Activated T-cell treated with anti-CD3 and anti-CD28 coated beads for 48 hours (primary cell): ENCODE data around the gene KHDC3L.

ENCODE experiments used
- DNase-seq: peaks from one replicate; pipeline ENCODE4 v3.0.0-alpha.2; 2020; ENCODE audit warnings: low read depth

The KHDC3L gene, protein sequence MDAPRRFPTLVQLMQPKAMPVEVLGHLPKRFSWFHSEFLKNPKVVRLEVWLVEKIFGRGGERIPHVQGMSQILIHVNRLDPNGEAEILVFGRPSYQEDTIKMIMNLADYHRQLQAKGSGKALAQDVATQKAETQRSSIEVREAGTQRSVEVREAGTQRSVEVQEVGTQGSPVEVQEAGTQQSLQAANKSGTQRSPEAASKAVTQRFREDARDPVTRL

DNA sequence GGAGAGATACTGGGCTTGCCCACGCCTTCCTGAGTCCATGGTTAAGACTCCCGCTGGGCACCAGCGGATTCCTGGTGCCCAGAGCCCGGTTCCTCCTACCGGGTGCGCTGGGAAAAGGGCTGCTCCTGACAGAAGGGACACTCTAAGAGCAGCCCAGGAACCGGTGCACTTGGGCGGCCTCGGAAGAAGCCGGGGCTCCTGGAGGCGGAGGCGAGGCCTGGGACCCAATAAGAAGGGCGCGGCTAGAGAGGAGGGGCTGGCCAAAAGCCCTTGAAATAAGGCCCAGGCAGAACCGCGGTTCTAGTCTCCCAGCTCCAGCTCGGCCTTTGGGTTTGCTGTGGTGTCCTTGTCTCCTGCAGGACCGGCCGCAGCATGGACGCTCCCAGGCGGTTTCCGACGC lies at the start of gene KHDC3L:
Gene KHDC3L, plus strand, starts transcription at position 301 of the 400 bp plus-strand sequence. Its CDS starts 72 bp downstream, at position 373.
- no peak for DNase-seq

DNA sequence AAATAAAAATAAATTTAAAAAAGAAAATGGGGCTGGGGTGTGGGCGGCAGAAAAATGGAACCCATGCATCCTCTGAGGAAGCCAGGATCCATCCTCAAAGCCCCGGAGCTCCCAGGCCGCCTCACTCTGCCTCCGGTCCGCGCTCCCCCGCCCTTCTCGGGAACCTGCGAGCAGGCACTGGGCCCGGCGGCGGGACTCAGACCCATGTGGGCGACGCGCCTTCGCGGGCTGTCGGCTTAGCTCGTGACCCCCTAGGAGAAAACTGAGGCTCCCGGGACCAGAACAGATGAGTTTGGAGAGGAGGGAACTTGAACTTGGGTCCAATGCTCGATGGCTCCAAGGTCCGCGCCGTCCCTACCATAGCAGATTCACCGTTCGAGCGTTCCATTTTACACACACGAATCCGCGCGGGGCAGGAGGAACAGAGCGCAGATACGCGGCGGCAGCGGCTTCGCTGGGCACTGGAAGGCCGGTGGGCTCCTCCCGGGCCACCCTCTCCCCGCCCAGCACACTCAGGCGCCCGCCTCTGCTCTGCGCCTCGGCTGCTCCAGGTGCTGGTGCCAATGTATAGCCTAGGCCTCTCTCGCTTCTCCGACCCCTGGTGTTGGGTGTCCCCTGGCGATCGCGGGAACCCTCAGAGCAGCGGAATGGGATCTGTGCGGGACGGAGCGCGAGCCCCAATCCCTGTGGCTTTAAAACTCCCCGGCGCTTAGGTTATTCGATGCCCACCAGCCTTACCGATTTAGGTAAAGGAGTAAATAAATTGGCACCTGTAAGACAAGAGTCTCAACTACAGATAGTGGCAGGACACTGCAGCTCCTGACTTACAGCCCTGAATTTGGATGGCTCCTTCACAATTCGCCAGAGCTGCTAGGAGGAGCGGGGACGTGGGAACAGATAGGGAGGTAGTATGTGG lies 47.6 kb upstream of the KHDC3L start:
- no peak for DNase-seq

DNA sequence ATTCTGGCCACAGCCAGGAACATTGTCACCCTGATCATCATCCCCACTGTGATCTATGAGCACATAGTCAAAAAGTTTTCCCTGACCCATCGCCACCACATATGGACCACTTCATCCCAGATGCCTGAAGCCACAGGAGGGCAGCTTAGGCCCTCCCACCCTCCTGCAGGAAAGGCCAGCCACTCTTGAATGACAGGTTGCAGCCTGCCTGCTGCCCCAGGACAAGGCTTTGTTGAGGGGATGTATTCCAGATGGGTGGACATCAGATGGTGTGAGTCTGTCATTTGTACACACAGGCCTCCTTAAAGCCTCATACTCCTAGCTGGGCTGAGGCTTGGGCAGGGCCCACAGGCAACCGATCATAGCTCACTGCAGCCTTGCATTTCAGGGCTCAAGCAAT lies 39.1 kb upstream of the KHDC3L start:
- no peak for DNase-seq

DNA sequence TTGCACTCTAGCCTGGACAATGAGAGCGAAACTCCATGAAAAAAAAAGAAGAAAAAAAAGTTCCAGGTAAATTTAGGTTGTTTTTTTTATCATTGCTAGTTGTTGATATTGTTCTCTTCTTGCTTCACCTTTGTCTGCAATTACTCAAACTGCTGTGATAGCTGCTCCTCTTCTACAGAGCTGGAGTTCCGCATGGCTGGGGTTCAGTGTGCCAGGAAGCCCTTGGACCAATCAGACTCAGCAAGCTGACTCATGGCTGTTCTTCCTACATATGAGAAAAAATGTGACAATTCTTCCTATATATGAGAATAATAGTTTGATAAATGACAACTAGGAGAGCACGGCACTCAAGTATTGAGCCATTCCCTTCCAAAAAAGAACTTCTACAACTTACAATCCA lies 36.8 kb upstream of the KHDC3L start:
- no peak for DNase-seq

DNA sequence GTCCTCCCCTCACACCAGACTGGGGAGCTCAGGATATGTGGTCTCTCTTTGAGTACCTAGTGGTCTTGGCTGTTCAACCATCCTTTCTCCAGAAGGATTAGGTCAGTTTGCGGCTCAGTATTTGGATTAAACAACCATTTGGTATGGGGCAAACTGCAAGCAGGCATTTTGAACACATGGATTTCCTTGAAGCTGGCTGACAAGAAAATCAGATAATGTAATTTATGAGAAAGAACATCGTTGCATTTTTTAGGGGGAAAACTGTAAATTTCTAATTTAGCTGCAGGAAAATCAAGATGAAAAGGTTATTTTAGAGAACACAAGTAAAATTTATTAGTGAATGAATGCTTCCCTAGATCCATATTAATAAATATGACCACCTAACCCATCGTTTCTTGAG lies 33.7 kb upstream of the KHDC3L start:
- no peak for DNase-seq

DNA sequence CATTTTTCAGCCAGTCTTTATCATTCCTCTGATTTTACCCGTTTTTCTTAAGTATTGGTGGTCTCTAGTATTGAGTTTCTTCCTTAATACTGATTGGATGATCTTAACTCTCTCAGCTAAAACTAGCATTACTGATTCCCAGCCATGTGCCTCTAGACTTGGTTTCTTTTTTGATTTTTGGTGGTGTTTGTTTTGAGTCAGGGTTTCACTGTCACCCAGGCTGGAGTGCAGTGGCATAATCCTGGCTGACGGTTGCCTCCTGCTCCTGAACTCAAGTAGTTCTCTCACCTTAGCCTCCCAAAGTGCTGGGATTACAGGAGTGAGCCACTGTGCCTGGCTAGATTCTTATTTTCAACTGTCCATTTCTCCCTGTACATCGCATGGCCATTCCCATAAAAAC lies 33.3 kb upstream of the KHDC3L start:
- DNase-seq: no peak

DNA sequence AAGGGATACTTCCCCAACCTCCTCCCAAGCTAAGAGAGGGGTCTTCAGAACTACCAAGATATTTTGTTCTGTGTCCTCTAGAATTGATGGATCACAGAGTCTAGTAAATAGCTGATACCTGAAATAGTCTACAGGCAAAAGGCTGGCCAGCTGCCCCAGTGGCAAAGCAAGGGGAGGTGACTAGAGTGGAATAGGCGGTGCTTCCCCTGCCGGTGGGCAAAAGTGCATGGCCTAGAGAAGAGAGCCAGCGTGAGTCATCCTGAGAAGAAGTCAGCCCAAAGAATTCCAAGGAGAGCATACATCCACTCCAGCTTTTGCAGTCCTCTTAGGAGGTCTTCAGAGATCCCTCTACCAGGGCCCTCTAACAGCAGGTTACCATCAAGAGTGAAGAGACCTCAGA lies 23.1 kb upstream of the KHDC3L start:
- no peak for DNase-seq

DNA sequence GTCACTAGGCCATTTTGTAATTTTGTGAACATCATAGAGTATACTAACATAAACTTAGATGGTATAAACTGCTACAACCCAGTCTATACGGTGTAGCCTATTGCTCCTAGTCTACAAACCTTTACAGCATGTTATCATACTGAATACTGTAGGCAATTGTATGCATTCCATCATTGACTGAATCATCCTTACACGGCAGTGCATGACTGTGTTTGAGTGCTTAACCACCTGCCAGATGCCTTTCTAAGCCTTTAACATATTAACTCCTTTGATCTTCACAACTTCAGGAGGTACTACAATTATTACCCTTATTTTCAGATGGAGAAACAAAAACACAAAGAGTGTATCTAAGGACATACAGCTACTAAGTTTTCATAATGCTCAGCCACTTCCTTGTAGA lies 22.4 kb upstream of the KHDC3L start:
- no peak for DNase-seq

DNA sequence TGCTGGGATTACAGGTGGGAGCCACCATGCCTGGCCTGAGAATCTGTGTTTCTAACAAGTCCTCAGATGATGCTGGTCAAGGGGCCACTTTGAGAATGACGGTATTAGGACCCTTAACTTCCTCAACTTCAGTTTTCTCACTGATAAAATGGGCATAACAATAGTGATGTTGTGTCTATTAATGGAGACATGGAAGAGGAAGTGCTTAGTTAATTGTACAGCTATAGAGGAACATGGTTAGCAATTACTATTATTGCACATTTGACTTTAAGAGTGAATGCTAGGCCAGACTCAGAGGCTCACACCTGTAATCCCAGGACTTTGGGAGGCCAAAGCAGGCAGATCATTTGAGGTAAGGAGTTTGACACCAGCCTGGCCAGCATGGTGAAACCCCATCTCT lies 21.1 kb upstream of the KHDC3L start:
- DNase-seq: no peak

DNA sequence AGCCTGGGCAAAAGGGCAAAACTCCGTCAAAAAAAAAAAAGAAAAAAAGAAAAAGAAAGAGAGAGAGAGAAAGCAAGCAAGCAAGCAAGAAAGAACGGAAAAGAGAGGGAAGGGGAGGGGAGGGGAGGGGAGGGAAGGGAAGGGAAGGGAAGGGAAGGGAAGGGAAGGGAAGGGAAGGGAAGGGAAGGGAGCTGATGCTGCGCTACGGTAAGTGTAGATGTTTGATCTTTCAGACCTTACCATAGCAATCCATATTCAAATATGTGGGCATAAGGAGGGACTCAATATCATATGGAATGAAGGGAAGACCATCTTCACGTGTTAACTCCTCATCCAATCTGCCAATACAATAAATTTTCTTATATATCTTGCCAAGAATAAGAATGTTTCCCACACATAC lies 20.3 kb upstream of the KHDC3L start:
- DNase-seq: no peak

DNA sequence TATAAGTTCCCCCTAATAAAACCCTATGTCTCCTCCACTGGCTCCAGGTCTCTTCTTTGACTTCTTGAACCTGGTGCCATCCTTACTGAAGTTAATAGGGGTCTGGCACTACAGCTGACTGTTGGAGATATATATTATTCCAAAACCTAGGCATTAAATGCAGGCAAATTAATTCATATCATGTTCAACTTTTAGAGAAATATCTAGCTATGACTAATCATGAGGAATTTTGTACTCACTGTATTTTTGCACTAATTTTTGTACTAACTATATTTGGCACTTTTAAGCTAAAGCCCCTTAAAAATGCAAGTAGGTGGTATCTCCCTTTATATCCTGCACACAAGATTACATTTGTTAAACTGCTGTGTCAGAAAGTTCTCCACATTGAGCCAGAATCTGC lies 19.3 kb upstream of the KHDC3L start:
- DNase-seq: no peak

DNA sequence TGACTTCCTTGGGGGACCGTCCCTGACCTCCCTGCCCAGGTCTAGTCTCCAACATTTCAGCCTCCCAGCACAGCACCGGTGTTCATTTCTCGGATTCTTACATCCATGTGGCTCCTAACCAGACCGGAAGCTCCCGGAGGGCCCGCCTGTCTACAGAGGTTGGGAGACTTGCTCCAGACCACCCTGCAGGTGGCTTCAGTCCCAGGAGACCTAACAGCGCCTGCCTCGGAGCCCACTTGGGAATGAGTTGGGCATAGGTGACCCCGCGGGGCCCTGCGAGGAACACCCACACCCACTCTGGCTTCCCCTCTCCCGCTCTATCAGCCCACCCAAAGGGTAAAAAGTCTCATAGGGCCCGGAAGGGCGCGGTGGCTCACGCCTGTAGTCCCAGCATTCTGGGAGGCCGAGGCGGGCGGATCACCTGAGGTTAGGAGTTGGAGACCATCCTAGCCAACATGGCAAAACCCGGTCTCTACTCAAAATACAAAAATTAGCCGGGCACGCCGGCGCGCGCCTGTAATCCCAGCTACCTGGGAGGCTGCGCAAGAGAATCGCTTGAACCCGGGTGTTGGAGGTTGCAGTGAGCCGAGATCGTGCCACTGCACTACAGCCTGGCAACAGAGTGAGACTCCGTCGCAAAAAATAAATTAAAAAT lies 13.8 kb upstream of the KHDC3L start:
- no peak for DNase-seq

DNA sequence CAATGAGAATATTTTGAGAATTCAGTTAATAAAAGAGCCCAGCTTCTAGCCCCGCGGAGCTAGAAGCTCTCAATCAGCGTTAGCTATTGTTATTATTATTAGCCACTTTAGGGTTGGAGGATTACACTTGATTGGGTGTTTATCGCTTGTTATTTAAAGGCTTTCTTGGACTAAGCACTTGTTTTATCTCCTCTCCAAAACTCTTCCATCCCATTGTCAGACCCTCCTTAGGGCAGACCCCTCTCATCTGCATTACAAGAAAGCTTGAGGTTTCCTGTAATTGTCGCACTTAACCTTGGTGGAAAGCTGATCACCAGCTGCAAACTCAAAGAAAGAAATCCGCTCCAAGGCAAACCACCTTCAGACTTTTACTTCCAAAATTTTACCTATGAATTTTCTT lies 13.1 kb upstream of the KHDC3L start:
- no peak for DNase-seq

DNA sequence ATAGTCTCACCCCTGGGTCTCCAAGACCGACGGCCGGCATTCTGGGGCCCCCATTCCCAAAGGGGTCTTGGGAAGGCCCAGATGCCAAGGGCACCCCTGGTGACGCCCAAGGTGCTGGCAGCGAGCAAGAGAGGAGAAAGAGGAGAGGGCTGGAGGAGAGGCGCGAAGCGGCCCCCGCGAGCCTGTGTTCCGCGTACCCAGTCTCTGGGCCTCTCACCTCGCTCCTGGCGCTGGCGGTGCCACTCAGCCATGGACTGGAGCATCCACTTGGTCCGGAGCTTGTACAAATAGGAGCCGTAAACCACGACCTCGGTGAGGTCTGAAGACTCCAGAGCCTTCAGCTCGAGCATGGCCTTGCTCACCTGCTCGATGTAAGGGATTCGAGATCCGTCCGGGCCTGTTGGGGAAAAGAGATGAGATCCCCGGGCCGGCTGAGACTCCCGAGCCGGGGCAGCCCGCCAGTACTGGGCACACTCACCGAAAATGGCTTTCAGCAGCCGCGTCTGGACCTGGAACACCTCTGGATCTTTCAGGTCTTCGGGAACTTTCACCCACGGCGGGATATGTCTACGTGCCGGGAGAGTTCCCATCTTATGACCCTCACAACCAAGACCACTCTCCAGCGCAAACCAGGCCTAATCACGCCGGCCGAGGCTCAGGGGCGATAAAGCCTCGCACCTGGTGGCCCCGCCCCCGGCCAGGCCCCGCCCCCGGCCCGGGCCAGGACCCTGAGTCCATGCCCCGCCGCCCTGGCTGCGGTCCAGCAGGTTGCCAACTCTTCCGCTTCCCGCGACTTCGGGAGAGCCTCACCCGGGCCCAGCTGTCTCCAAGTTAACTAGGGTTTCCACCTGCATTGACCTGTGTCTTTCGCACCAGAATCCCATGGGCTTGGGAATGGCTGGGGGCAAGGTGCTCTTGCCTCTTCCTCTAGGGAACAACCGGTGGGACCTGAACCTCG lies 8.5 kb upstream of the KHDC3L start, which contains the start of gene DPPA5:
Gene DPPA5, minus strand, starts transcription at position 641 of the 958 bp plus-strand sequence. Its CDS starts 51 bp downstream, at position 590.
- DNase-seq: no peak

DNA sequence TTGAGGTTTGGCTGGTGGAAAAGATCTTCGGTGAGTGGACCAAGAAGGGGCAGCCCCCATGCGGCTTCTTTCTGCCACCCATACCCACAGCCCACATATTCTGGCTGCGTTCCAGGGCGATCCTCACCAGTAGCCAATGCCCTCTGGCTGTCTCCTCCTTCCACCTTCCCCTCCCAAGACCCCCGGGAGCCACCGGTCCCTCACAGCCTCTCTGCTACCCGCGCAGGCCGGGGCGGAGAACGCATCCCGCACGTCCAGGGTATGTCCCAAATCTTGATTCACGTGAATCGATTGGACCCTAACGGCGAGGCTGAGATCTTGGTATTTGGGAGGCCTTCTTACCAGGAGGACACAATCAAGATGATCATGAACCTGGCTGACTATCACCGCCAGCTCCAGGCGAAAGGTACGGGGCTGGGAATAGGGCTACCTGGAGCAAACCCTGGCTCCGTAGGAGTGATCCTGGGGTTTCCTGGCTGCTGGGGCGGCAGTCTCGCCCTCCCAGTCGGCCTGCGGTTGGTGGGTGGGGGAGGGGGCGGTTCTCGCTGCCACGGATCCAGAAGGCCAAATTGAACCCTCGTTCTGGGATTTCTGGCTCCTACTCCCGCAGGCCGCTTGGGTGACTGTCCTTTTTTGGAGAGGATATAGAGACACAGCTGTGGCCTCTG lies 545 bp downstream of the KHDC3L start:
- DNase-seq: no peak

DNA sequence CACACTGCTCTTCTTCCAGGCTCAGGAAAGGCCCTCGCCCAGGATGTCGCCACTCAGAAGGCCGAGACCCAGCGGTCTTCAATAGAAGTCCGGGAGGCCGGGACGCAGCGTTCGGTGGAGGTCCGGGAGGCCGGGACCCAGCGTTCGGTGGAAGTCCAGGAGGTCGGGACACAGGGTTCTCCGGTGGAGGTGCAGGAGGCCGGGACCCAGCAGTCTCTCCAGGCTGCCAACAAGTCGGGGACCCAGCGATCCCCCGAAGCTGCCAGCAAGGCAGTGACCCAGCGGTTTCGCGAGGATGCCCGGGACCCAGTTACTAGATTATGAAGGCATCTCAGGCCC lies 1.0 kb downstream of the KHDC3L start:
- DNase-seq: no peak

DNA sequence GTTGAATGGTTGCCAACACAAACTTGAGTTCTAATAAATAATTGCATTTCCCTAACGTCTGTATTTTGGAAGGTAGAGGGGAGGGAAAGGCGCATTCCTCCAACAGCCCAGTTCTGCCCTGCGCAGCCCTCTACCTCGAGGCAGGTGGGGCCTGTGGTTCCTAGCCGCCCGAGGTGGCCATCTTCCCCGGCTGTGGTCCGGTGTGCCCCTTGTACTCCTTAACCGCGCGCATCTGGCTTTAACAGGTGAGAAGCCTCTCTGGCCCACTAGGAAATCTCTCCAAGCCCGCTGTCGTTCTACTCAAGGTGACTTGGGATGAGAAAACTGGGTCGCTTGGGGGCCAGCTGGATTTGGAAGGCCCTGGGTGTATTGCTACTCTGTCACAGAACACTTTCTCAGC lies 1.7 kb downstream of the KHDC3L start:
- DNase-seq: no peak

DNA sequence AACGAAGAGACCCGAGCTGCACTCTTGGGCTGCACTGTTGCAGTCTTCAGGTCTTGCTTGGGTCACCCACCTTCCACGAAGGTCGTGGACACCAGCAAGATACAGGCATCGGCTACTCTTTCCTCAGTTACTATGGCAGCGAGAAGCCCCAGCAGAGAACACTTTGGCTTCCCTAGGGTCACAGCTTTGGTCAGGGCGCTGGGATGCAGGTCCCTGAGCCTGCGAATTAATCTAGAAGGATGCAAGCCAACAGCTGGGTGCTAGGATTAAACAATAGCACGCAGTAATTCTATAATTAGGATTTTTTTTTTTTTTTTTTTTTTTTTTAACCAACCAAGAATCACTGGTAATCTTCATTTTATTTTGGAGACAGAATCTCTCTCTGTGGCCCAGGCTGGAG lies 2.1 kb downstream of the KHDC3L start:
- DNase-seq: no peak

DNA sequence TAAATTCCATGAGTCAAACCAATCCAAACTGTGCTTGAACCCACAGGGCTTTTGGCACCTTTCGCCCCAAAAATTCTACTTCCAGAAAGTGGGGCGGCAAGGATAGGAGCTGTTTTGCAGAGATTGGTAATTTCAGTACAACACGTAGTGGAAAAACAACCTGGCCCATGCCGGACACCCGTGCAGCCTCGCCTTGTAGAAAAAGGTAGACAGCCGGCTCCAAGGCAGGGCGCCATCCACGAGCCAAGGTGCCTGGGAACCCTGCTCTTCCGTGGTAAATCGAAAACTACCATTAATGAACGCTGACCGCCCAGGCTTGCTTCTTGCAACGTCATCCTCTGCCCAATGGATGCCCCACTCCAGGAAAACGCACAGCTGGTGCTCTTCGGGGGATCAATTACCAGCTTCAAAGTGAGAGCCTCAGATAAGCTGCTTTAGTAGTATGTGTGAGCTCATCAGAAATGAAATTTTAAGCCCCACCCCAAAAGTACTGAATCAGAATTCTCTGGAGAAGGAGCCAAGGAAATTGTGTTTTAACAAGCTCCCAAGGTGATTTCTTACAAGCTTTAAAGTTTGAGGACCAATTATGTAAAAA lies 5.4 kb downstream of the KHDC3L start:
- DNase-seq: no peak

DNA sequence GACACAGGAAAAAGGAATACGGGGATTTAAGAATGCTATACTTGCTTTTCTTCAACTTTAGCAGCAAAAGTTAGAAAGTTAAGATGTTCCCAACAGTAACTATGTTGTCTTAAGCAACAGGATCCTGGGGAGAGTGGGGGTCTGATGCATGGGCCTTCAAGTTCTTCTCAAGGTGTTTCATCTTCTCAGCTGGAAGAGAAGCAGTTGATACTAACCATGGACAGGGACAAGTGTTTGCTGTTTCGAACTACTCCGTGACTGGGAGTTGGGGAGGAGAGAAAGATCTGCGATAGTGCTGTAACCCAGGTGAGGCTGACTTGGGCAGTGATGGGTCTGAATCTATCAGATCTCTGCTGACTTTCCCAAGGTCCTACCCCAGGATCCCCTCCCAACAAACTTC lies 6.2 kb downstream of the KHDC3L start:
- no peak for DNase-seq

DNA sequence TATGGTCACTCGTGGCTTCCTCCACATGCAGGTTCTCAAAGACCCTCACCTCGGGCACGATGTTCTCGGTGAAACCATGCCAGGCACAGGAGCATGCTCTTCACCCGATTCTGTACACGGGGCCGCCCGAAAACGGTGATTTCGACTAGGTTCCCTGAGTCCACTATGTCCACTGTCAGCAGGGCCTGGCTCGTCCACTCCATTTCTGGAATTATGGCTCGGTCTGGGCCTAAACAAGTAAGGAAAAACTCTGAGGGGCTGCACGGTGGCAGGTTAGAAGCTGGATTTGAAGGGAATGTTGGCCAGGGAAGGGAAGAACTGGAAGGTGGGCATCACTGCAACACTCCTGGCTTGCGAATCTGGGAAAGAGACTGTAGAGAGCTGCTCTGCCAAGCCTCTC lies 6.7 kb downstream of the KHDC3L start:
- DNase-seq: no peak
